AG04450 (cell line): ENCODE data around the gene SPAG9. TPM values are rescaled to one million over a fixed set of nuclear protein-coding genes. Genes with fewer than 3 reads are reported as not detected.

Experiments used
- CTCF ChIA-PET: fragments of 300-600, 350-600 bp; formaldehyde crosslinking; extraction: SDS; loops from one replicate; lab custom pipeline; 2022; ENCODE audit warnings: antibody characterized with exemption, inconsistent platforms; lab: Charles Lee
- POLR2A ChIA-PET: fragments of 350-600 bp; formaldehyde crosslinking; extraction: SDS; loops from one replicate; lab custom pipeline; 2021; ENCODE audit warnings: antibody characterized with exemption, inconsistent platforms; lab: Yijun Ruan, JAX
- DNase-seq: peaks from one replicate; pipeline ENCODE4 v3.0.0-alpha.2; 2011; ENCODE audit warnings: low read depth, low spot score
- H3K27ac ChIP-seq: one replicate; pipeline ENCODE4 v1.5.1; 2012; ENCODE audit warnings: low read depth, low read length, control low read depth
- H3K27me3 ChIP-seq: one replicate; pipeline ENCODE4 v1.6.0; 2012; ENCODE audit warnings: low read length; ENCODE audit not compliant: control insufficient read depth, insufficient read depth
- H3K4me3 ChIP-seq: 2 replicates; pipeline ENCODE4 v1.5.1; 2011; ENCODE audit warnings: mild to moderate bottlenecking, low read depth, low read length, control low read depth
- H3K9me3 ChIP-seq: 2 replicates; pipeline ENCODE4 v1.5.1; 2012; ENCODE audit warnings: low read length; ENCODE audit not compliant: control insufficient read depth, insufficient read depth
- CTCF ChIP-seq: IDR thresholded peaks from 2 replicates; pipeline ENCODE4 v1.5.1; 2011; ENCODE audit warnings: low read depth, low read length, control low read depth, inconsistent platforms
- polyA plus RNA-seq: library from polyadenylated mRNA; depleted of rRNA; stranded (reverse); fragments of >200 nt; gene quantifications from 2 replicates; pipeline ENCODE4 v1.2.3, GENCODE V29; 2011

Gene SPAG9
- polyA plus RNA-seq, 1 experiment: 42.1 TPM

- POLR2A ChIA-PET: interaction anchor here (5.0 kb wide), 1 partner anchor 81 kb away, joined by 68 read pairs; the partner anchor contains the start of gene TOB1
- H3K4me3 ChIP-seq: no peak overlapping the region
- no peak for DNase-seq
- TF ChIP-seq CTCF: no peak
- H3K9me3 ChIP-seq: no peaks in the 10 kb centered on the region
- CTCF ChIA-PET: interaction anchor here (0.6 to 12.0 kb wide), 5 partner anchors 10 to 95 kb away, joined by 3 to 218 read pairs (median 5); no protein-coding TSS in a partner anchor
- no peak overlapping the region for H3K27ac ChIP-seq
- H3K27me3 ChIP-seq: no peaks in the 10 kb centered on the region
Observed at GRCh38 chr17:50946891-50947781, 173.5 kb downstream of the SPAG9 start.

GRCh38 chr17:50946223-50946890 lies 174.3 kb downstream of the SPAG9 start:
- CTCF ChIA-PET: interaction anchor here (2.7 kb wide), 1 partner anchor 94 kb away, joined by 11 read pairs; no protein-coding TSS in a partner anchor
- DNase-seq: no peak
- Histone ChIP-seq H3K27me3 (no peaks in the 10 kb centered on the region), H3K4me3 (no peak overlapping the region), H3K27ac (no peak overlapping the region), H3K9me3 (no peaks in the 10 kb centered on the region)
- POLR2A ChIA-PET: interaction anchor here (2.7 kb wide), 1 partner anchor 80 kb away, joined by 33 read pairs; the partner anchor contains the start of gene TOB1
- no peak for TF ChIP-seq CTCF

GRCh38 chr17:50945779-50946222 lies 174.9 kb downstream of the SPAG9 start:
- ChIA-PET POLR2A (interaction anchor here (2.7 kb wide), 1 partner anchor 80 kb away, joined by 33 read pairs; the partner anchor contains the start of gene TOB1), CTCF (interaction anchor here (1.5 to 2.7 kb wide), 2 partner anchors 10 to 94 kb away, joined by 5 to 11 read pairs; no protein-coding TSS in a partner anchor)
- Histone ChIP-seq H3K9me3 (no peaks in the 10 kb centered on the region), H3K4me3 (no peak overlapping the region), H3K27ac (no peak overlapping the region), H3K27me3 (no peaks in the 10 kb centered on the region)
- no peak for TF ChIP-seq CTCF
- no peak for DNase-seq

GRCh38 chr17:50944902-50945720 lies 175.6 kb downstream of the SPAG9 start:
- no peak for DNase-seq
- TF ChIP-seq CTCF: no peak
- Histone ChIP-seq H3K27me3 (no peaks in the 10 kb centered on the region), H3K27ac (no peak overlapping the region), H3K9me3 (no peaks in the 10 kb centered on the region; the same call in 1 of the 2 replicates), H3K4me3 (no peak overlapping the region)
- ChIA-PET CTCF (interaction anchor here (0.8 to 2.7 kb wide), 5 partner anchors 10 to 93 kb away, joined by 3 to 11 read pairs (median 3); no protein-coding TSS in a partner anchor), POLR2A (interaction anchor here (0.8 to 2.7 kb wide), 2 partner anchors 79 to 208 kb away, joined by 4 to 33 read pairs; partner anchors contain the start of genes NME1 and TOB1)
